Non-pigmented ciliary epithelial cell (primary cell): ENCODE data around the gene TTBK2.
"Not testable (repeated sequence)": the region's sequence is repeated elsewhere in the genome, so short reads cannot be mapped to it uniquely, and the experiment has no call there.

Experiments used
- DNase-seq: peaks from one replicate; pipeline ENCODE4 v3.0.0-alpha.2; 2010; ENCODE audit warnings: low read depth

TTBK2 gene

DNA sequence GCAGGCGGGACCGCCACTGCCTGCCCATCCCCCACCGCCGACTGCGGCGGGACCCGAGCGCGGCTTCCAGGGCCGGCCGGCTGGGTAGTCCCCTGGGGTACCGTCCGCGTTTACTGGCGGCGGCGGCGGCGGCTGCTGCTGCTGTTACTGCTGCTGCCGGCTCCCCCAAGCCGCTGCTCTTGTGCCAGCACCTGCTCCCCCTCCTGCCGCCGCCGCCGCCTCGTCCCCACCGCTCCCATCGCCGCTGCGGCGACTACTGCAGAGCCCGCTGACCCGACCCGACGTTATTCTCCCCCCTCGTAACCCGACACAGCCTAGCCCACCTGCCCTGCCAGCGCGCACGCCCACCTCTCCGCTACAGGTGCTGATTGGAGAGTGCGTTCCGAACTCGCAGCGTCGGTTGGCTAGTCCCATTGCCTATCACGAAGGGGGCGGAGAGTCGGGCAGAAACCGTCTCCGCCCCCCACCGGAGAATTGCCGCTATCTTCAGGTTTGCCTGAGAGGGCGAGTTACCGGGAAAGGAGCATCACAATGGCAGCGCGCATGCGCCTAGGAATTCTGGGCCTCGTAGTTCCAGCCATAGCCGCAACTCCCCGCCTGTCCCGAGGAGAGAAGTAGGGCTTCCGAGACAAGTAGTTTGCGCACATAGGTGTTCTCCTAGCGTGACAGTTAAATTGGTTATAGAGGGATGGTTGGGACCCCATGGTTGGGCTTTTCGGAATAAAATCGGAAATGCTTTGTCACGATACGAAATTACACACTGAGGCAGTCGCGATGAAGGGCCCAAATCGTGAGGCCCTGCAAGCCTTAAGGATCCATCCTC lies at the start of gene TTBK2:
Gene TTBK2, minus strand, starts transcription at position 260 of the 823 bp plus-strand sequence. CDS start 42,161 bp downstream, outside the sequence.
- peak; percentile 96 for DNase-seq

DNA sequence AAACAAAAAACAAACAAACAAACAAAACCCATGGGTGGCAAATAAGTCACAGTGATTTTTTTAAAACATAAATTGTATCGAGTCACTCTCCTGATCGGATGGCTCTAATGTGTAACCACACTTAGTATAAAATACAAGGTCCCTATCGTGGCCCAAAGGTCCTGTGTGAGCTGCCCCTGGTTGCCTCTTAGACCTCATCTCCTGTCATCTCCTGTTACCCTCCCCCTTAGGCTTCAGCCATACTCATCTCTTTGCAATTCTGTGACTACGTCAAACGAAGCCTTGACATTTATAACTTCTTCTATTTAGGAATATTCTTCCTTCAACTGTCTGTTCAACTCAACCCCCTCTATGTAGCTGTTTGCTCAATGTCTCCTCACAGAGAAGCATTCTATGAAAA lies 43.9 kb upstream of the TTBK2 start:
- DNase-seq = no peak

DNA sequence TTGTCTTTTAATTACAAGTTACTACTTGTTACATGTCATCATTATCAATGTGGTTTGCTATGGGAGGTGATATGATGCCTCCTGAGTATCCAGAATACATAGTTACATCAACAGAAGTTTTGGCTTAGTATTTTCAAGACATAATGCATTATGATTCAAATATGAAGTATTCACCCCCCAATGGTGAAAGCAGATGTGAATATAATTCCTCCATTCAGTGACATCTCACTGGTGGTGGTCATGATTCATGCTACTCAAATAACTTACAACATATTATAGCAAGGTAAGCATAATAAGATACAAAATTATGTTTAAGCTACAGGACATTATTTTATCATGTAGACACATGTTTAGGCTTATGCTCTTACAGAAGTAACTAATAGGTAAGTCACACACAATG lies 34.9 kb upstream of the TTBK2 start:
- DNase-seq = peak; percentile 50

- no peak for DNase-seq
Observed at GRCh38 chr15:42954291-42954690, 33.7 kb upstream of the TTBK2 start.

GRCh38 chr15:42948898-42949297 lies 28.3 kb upstream of the TTBK2 start:
- DNase-seq = not testable (repeated sequence)

DNA sequence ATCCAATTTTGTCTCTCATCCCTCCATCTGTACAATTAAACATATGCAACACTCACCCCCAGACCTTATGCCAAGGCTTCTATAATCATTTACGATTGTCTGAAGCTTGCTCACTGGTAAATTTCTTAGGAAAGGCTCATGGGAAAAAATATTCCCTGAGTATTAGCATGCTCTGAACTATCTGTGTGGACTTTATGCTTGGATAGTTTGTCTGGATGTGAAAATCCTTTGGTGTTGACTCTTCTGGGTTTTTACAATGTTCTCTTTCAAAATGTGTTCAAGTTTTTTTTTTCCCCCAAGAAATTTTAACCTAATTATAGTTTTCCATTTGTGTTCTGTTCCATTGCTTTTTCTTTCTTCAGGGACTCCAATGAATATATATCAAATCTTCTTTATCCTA lies 19.9 kb upstream of the TTBK2 start:
- no peak for DNase-seq

- DNase-seq = no peak
Observed at GRCh38 chr15:42939841-42940240, 19.3 kb upstream of the TTBK2 start.

- DNase-seq = no peak
Observed at GRCh38 chr15:42937143-42937542, 16.6 kb upstream of the TTBK2 start.

DNA sequence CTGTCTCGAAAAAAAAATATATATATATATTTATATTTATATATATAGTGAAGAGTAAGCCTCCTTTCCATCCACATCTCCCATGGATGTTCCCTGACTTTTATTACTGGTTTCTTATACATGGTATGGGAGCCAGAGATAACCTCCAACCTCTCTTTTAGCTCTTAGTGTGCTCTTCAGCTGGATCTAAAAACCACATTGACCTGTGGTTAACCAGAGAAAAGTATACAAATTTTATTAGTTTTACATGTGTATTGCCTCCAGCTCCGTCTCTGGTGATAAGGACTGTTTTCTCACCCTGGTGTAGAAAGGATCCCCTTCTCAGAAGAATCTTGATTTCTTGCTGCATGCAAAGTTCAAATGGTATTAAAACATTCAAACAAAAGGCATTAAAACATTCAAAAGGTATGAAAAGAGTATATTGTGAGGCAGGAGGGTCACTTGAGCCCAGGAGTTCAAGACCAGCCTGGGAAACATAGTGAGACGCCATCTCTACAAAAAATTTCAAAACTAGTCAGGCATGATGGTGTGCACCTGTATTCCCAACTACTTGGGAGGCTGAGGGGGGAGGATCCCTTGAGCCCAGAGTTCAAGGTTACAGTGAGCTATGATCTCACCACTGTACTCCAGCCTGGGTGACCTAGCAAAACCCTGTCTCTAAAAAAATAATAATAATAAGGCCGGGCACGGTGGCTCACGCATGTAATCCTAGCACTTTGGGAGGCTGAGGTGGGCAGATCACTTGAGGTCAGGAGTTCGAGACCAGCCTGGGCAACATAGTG lies 13.5 kb upstream of the TTBK2 start:
- no peak for DNase-seq

GRCh38 chr15:42932833-42933515 lies 12.4 kb upstream of the TTBK2 start:
- DNase-seq = no peak

DNA sequence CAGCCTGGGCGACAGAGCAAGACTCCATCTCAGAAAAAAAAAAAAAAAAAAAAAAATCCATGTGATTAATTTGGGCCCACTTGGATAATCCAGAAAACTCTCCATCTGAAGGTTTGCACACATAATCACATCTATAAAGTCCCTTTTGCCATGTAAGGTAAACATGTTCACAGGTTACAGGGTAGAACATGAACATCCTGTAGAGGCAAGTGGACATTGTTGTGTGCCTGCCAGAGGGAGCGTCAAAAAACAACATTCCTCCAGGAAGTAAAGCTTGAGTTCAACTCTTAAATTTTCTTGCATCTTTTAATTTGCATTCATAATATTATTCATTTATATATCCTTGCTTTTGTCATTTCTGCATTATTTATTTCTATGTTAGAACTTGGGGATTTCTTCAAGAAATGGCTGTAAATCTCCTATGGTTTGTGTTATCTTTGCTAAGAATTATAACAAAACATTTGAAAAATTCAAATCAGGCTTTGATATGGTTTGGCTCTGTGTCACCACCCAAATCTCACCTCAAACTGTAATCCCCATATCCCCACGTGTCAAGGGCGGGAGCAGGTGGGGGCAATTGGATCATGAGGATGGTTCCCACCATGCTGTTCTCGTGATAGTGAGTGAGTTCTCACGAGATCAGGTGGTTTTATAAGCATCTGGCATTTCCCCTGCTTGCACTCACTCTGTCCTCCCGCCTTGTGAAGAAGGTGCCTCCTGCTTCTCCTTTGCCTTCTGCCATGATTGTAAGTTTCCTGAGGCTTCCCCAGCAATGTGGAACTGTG lies 11.3 kb upstream of the TTBK2 start:
- no peak for DNase-seq

DNA sequence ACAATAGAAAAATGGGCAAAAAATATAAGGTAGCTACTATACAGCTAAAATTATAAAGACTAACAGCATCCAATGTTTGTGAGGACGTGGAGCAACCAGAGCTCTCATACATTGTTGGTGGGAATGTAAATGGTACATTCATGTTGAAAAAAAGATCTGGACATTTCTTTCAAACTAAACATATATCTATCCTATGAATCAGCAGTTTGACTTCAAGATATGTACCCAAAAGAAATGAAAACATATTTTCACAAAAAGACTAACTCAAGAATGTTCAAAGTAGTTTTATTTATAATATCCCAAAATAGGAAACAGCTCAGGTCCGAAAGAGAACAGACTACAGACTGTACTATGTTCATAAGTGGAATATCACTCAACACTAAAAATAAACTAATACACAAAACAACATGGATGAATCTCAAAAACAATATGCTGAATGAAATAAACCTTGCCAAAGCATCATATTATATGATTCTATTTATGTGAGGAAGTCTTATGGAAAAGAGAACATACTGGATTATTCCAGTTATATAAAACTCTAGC lies 8.8 kb upstream of the TTBK2 start:
- no peak for DNase-seq

GRCh38 chr15:42921342-42921731 lies 759 bp upstream of the TTBK2 start:
- no peak for DNase-seq

- DNase-seq = no peak
Observed at GRCh38 chr15:42919799-42920518, 619 bp downstream of the TTBK2 start.

GRCh38 chr15:42919308-42919707 lies 1.3 kb downstream of the TTBK2 start:
- DNase-seq = no peak

DNA sequence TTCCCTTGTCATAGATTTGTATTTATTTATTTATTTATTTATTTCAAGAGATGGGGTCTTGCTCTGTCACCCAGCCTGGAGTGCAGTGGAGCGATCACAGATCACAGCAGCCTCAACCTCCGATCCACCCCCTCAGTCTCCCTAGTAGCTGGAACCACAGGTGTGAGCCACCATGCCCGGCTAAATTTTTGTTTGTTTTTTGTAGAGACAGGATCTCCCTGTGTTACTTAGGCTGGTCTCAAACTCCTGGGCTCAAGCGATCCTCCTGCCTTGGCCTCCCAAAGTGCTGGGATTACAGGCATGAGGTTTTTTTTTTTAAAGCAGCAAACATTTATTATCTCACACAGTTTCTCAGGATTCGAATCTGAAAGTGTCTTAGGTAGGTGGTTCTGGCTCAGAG lies 2.5 kb downstream of the TTBK2 start:
- DNase-seq = no peak

- DNase-seq = no peak
Observed at GRCh38 chr15:42915654-42916315, 4.8 kb downstream of the TTBK2 start.

DNA sequence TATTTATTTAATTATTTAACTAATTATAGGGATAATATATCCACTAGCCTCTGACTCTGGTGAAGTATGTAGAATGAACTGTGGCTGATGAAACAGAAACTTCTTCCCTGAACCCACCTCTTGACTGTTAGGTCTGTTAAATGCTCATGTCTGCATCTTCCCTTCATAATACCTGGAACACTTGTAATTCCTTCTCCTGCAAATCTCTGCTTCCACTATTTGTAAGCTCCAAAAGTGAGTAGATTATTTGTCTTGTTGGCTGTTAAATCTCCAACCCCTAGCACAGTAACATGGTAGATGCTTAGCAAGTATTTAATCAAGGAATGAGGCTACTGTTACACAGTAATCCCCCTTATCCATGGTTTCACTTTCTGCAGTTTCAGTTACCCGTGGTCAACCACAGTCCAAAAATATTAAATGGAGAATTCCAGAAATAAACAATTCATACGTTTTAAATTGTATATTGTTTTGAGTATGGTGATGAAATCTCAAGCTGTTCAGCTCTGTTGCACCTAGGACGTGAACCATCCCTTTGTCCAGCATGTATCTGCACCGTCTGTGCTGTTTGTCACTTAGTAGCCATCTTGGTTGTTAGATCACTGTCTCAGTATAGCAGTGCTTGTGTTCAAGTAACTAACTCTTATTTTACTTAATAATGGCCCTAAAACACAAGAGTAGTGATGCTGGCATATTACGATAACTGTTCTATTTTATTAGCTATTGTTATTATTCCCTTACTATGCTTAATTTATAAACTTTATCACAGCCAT lies 5.7 kb downstream of the TTBK2 start:
- no peak for DNase-seq

GRCh38 chr15:42911058-42911592 lies 9.5 kb downstream of the TTBK2 start:
- no peak for DNase-seq
